HepG2 (cell line): ENCODE results near the gene SLA2.

Experiments
- GABPA ChIP-seq, 2 experiments: IDR thresholded peaks; 2 replicates each; pipeline ENCODE4 v1.6.1; 2011 to 2016; ENCODE audit warnings: low read depth in 2 of 2, low read length in 1 of 2, missing biosample characterization in 1 of 2, missing genetic modification characterization in 1 of 2
- REST ChIP-seq, 2 experiments: IDR thresholded peaks; 2 replicates each; pipeline ENCODE4 v1.6.1; 2011 to 2012; ENCODE audit warnings: low read length in 2 of 2, borderline replicate concordance in 1 of 2, low read depth in 1 of 2, mild to moderate bottlenecking in 1 of 2, moderate library complexity in 1 of 2
- ZFP41 ChIP-seq: sonication (generic); formaldehyde crosslinking; IDR thresholded peaks from 2 replicates; pipeline ENCODE4 v1.4.0; 2020; ENCODE audit warnings: mild to moderate bottlenecking, missing genetic modification reagents, borderline replicate concordance
- ZNF34 ChIP-seq: sonication (generic); formaldehyde crosslinking; IDR thresholded peaks from 2 replicates; pipeline ENCODE4 v1.4.0; 2020; ENCODE audit warnings: mild to moderate bottlenecking, missing genetic modification reagents, borderline replicate concordance
- ZNF350 ChIP-seq: sonication (generic); formaldehyde crosslinking; IDR thresholded peaks from 2 replicates; pipeline ENCODE4 v1.4.0; 2020; ENCODE audit warnings: mild to moderate bottlenecking, low read depth, missing genetic modification reagents, borderline replicate concordance
- TF ChIP-seq, protein P1 (sequence below): sonication (generic); formaldehyde crosslinking; IDR thresholded peaks from 2 replicates; pipeline ENCODE4 v1.8.0; 2022; ENCODE audit warnings: mild to moderate bottlenecking, missing genetic modification reagents, moderate library complexity
- TF ChIP-seq, protein P2 (sequence below): sonication (generic); formaldehyde crosslinking; IDR thresholded peaks from 2 replicates; pipeline ENCODE4 v1.5.0; 2020; ENCODE audit warnings: mild to moderate bottlenecking, missing genetic modification reagents, moderate library complexity
- TF ChIP-seq, protein P3 (sequence below): sonication (generic); formaldehyde crosslinking; conservative IDR thresholded peaks from 2 replicates; pipeline ENCODE4 v1.8.0; 2022; ENCODE audit warnings: mild to moderate bottlenecking, moderate library complexity, missing genetic modification reagents

DNA sequence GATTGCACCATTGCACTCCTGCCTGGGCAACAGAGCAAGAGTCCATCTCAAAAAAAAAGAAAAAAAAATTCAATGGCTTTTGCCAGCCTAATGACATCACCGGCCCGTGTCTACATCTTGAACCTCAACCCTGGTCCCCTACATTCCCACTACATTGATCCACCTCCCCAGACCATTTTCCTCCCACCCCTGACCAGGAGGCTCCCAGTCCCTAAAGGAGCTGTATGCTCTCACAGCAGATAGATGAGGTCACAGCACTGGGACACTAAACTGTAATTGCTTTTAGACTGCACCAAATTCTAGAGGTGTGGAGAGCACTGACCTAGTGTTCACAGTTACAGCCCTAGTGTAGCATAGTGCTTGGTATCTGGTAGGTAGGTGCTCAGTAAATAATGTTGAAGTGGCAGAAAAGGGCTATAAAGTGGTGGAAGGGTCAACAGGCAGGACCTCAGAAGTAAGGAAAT lies 61.9 kb downstream of the SLA2 start:
- TF ChIP-seq, protein P1, sequence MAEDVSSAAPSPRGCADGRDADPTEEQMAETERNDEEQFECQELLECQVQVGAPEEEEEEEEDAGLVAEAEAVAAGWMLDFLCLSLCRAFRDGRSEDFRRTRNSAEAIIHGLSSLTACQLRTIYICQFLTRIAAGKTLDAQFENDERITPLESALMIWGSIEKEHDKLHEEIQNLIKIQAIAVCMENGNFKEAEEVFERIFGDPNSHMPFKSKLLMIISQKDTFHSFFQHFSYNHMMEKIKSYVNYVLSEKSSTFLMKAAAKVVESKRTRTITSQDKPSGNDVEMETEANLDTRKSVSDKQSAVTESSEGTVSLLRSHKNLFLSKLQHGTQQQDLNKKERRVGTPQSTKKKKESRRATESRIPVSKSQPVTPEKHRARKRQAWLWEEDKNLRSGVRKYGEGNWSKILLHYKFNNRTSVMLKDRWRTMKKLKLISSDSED (CRISPR knock-in tag), result no peak
- TF ChIP-seq, protein P2, sequence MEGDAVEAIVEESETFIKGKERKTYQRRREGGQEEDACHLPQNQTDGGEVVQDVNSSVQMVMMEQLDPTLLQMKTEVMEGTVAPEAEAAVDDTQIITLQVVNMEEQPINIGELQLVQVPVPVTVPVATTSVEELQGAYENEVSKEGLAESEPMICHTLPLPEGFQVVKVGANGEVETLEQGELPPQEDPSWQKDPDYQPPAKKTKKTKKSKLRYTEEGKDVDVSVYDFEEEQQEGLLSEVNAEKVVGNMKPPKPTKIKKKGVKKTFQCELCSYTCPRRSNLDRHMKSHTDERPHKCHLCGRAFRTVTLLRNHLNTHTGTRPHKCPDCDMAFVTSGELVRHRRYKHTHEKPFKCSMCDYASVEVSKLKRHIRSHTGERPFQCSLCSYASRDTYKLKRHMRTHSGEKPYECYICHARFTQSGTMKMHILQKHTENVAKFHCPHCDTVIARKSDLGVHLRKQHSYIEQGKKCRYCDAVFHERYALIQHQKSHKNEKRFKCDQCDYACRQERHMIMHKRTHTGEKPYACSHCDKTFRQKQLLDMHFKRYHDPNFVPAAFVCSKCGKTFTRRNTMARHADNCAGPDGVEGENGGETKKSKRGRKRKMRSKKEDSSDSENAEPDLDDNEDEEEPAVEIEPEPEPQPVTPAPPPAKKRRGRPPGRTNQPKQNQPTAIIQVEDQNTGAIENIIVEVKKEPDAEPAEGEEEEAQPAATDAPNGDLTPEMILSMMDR, result no peak
- TF ChIP-seq REST (IDR thresholded peaks at IDR 0.05; ENCODE audit: borderline replicate concordance in 1 of 2, low read depth in 1 of 2, low read length in 2 of 2) (no peak), ZFP41 (CRISPR knock-in tag) (no peak), ZNF34 (CRISPR knock-in tag) (no peak), ZNF350 (CRISPR knock-in tag) (no peak), GABPA (IDR thresholded peaks at IDR 0.05; ENCODE audit: low read depth, low read length) (no peak), GABPA (CRISPR knock-in tag; IDR thresholded peaks at IDR 0.05; ENCODE audit: low read depth) (no peak)
- TF ChIP-seq, protein P3, sequence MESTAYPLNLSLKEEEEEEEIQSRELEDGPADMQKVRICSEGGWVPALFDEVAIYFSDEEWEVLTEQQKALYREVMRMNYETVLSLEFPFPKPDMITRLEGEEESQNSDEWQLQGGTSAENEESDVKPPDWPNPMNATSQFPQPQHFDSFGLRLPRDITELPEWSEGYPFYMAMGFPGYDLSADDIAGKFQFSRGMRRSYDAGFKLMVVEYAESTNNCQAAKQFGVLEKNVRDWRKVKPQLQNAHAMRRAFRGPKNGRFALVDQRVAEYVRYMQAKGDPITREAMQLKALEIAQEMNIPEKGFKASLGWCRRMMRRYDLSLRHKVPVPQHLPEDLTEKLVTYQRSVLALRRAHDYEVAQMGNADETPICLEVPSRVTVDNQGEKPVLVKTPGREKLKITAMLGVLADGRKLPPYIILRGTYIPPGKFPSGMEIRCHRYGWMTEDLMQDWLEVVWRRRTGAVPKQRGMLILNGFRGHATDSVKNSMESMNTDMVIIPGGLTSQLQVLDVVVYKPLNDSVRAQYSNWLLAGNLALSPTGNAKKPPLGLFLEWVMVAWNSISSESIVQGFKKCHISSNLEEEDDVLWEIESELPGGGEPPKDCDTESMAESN (CRISPR knock-in tag), result no peak
